ENCODE data around the gene AMDHD2. TPM values are rescaled to one million over a fixed set of nuclear protein-coding genes. Genes with fewer than 3 reads are reported as not detected.
A peak's percentile ranks its signal among the peaks of the same experiment; 100 is the strongest.
"Not testable (repeated sequence)": the region's sequence is repeated elsewhere in the genome, so short reads cannot be mapped to it uniquely, and the experiment has no call there.

AMDHD2 gene
- polyA plus RNA-seq, 1 experiment = 7.7 TPM

DNA sequence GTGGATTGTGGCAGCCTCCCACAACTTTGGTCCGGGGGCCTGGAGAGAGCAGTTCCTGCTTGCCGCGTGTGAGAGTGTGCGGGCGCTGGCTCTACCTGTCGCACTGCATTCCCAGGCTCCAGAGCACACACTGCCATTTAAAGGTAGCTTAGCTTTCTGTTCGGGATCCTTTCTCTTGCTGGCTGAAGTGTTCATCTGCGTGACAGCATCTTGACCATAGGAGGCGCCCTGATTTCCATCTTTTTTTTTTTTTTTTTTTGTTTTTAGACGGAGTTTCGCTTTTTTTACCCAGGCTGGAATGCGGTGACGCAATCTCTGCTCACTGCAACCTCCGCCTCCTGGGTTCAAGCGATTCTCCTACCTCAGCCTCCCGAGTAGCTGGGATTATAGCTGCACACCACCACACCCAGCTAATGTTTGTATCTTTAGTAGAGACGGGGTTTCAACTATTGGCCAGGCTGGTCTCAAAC, 31.3 kb downstream of the AMDHD2 start:
- CTCF ChIA-PET = interaction anchor here (0.7 kb wide), 2 partner anchors 148 to 1492 kb away, joined by 3 to 5 read pairs; no protein-coding TSS in a partner anchor
- not testable (repeated sequence) for H3K27me3 ChIP-seq (ENCODE audit: control insufficient read depth, insufficient read depth, low read length); H3K27ac ChIP-seq (ENCODE audit: low read depth, low read length); H3K9me3 ChIP-seq (ENCODE audit: control insufficient read depth, insufficient read depth, low read length); DNase-seq (ENCODE audit: low read depth, low spot score); H3K4me3 ChIP-seq (ENCODE audit: low read depth, low read length)
- POLR2A ChIA-PET = interaction anchor here (0.7 kb wide), 1 partner anchor 1539 kb away, joined by 4 read pairs; no protein-coding TSS in a partner anchor

DNA sequence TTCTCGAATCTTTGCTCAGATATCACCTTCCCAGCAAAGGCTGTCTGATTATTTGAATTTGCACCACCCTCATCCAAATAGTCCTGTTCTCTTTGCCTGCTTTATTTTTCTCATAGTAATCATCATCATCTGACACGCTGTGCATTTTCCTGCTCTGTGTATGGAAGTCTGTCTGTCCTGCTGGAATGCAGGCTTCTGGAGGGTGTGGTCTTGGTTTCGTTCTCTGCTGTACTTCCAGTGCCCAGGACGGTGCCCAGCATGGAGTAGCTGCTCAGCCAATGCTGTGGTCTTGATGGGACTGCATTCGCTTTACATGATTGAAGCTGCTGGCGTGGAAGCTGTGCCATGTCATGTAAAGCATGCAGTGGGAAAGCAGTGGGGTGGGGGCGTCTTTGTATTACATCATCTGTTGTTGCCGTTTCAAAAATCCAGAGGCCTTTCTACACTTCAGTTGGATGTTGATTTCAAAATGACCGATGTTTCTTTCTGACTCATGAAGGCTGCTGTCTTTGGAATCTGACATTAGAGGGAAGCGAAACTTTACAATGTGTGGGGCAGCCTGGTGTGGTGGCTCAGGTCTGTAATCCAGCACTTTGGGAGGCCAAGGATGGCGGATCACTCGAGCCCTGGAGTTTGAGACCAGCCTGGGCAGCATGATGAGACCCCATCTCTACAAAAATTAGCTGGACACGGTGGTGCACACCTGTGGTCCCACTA, 34.7 kb downstream of the AMDHD2 start:
- H3K4me3 ChIP-seq (ENCODE audit: low read depth, low read length); H3K27ac ChIP-seq (ENCODE audit: low read depth, low read length); H3K9me3 ChIP-seq (ENCODE audit: control insufficient read depth, insufficient read depth, low read length); H3K27me3 ChIP-seq (ENCODE audit: control insufficient read depth, insufficient read depth, low read length); CTCF ChIA-PET; POLR2A ChIA-PET; DNase-seq (ENCODE audit: low read depth, low spot score): not testable (repeated sequence)

DNA sequence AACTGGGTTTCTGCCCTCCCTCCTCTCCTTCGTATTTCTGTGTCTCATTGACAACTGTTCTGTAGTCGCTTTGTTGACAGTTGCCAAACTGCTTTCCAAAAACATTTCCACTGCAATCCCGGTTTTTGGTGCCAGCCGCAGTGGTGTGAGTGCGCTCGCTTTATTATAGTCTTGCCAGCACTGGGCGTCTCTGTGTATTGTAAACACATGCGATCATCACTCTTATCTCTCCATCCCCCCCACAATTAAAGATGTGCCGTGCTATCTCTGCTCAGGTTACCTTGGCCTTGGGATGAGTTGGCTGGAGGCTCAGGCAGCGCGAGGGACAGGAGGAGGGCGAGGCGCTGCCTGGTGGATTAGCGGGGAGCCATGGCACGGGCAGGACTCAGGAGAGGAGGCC, 37.0 kb downstream of the AMDHD2 start:
- H3K9me3 ChIP-seq (ENCODE audit: control insufficient read depth, insufficient read depth, low read length); H3K27ac ChIP-seq (ENCODE audit: low read depth, low read length); POLR2A ChIA-PET; H3K4me3 ChIP-seq (ENCODE audit: low read depth, low read length); DNase-seq (ENCODE audit: low read depth, low spot score); H3K27me3 ChIP-seq (ENCODE audit: control insufficient read depth, insufficient read depth, low read length); CTCF ChIA-PET: not testable (repeated sequence)

DNA sequence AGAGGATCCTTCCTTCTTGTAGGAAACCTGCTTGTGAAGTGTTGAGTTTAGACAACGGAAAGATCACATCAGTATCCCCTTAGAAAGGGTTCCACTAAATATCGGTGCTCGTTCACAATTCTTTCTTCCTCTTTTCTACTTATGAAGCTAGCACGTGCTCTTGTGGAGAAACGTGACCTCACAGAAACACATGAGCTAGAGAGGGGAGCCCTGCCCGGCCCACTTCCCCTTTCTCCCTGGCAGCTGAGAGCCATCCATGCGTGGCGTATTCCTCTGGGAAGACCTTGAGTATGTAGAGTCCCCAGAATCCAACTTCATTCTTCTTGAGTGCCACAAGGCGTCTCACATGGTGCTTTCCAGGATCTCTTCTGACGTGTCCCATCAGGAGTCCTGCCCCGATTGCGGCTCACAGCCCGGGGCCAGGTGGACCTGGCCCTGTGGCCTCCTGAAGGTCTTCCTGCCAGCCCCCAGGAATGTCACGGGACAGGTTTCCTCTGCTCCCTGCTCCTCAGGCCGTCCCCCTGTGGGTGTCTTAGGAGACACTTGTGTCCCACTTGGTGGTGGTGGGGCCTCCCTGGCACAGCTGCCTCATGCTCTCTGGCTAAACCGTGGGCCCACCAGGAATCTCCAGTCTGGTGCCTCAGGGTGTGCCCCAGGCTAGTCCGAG, 40.1 kb downstream of the AMDHD2 start:
- POLR2A ChIA-PET; H3K27me3 ChIP-seq (ENCODE audit: control insufficient read depth, insufficient read depth, low read length); H3K27ac ChIP-seq (ENCODE audit: low read depth, low read length); DNase-seq (ENCODE audit: low read depth, low spot score); H3K9me3 ChIP-seq (ENCODE audit: control insufficient read depth, insufficient read depth, low read length); H3K4me3 ChIP-seq (ENCODE audit: low read depth, low read length); CTCF ChIA-PET: not testable (repeated sequence)

DNA sequence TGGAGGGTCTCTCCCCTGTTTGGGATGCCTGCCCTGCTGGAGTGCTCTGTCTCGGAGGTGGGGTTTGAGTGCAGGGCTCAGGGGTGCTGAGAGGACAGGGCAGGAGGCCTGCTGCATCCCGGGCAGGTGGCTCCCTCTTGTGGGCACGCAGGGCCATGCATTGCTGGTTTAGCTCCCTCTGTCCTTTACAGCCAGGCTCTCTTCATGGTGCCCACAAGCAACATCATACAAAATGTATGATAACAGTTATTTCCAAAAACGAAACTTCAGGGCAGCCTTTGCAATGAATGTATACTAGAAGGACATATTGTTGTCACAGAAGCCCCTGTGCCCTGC, 40.6 kb downstream of the AMDHD2 start:
- DNase-seq (ENCODE audit: low read depth, low spot score); H3K27me3 ChIP-seq (ENCODE audit: control insufficient read depth, insufficient read depth, low read length); POLR2A ChIA-PET; H3K4me3 ChIP-seq (ENCODE audit: low read depth, low read length); H3K9me3 ChIP-seq (ENCODE audit: control insufficient read depth, insufficient read depth, low read length); H3K27ac ChIP-seq (ENCODE audit: low read depth, low read length); CTCF ChIA-PET: not testable (repeated sequence)
- TF ChIP-seq, protein P1, sequence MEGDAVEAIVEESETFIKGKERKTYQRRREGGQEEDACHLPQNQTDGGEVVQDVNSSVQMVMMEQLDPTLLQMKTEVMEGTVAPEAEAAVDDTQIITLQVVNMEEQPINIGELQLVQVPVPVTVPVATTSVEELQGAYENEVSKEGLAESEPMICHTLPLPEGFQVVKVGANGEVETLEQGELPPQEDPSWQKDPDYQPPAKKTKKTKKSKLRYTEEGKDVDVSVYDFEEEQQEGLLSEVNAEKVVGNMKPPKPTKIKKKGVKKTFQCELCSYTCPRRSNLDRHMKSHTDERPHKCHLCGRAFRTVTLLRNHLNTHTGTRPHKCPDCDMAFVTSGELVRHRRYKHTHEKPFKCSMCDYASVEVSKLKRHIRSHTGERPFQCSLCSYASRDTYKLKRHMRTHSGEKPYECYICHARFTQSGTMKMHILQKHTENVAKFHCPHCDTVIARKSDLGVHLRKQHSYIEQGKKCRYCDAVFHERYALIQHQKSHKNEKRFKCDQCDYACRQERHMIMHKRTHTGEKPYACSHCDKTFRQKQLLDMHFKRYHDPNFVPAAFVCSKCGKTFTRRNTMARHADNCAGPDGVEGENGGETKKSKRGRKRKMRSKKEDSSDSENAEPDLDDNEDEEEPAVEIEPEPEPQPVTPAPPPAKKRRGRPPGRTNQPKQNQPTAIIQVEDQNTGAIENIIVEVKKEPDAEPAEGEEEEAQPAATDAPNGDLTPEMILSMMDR (IDR thresholded peaks at IDR 0.05; ENCODE audit: low read depth, low read length) = peak; percentile 33; the same call in 1 of the 2 replicates

DNA sequence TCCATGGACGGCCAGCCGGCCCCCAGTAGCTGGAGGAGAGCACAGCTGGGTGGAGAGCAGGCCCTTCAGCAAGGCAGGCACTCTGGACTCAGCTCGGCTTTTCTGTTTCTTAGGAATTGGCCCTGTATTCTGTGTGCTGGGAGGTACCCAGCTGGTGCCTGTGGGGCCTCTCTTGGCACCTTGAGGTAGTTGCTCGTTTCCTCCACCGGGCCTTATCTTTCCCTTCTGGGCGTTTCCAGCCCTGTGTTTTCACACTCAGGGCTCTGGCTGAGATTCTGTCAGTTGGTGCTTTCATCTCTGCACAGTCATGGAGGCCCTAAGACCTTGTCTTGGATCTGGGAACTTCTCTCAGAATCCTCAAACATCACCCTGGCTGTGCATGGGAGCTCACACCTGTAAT, 47.3 kb downstream of the AMDHD2 start:
- CTCF ChIA-PET; DNase-seq (ENCODE audit: low read depth, low spot score); H3K27me3 ChIP-seq (ENCODE audit: control insufficient read depth, insufficient read depth, low read length); POLR2A ChIA-PET; H3K27ac ChIP-seq (ENCODE audit: low read depth, low read length); H3K4me3 ChIP-seq (ENCODE audit: low read depth, low read length); H3K9me3 ChIP-seq (ENCODE audit: control insufficient read depth, insufficient read depth, low read length): not testable (repeated sequence)

DNA sequence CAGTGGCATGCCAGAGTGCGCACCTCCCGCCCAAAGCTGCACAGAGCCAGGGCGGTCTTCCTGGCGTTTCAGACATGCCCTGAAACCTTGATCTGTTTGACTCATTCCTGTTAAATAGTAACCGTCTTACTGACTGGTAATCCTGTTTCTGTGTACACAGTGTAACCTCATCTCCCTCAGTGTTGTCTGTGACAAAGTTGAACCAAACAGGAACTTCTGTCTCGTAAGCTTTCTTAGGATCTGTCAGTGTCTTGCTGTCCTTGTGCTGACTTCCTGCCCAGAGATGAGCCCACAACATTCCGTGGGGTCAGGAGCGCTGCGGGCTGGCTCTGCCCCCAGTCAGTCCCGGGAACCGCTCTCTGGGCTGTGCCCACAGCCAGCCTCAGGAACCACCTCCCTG, 48.4 kb downstream of the AMDHD2 start:
- H3K27me3 ChIP-seq (ENCODE audit: control insufficient read depth, insufficient read depth, low read length); H3K9me3 ChIP-seq (ENCODE audit: control insufficient read depth, insufficient read depth, low read length); CTCF ChIA-PET; DNase-seq (ENCODE audit: low read depth, low spot score); H3K4me3 ChIP-seq (ENCODE audit: low read depth, low read length); POLR2A ChIA-PET; H3K27ac ChIP-seq (ENCODE audit: low read depth, low read length): not testable (repeated sequence)

DNA sequence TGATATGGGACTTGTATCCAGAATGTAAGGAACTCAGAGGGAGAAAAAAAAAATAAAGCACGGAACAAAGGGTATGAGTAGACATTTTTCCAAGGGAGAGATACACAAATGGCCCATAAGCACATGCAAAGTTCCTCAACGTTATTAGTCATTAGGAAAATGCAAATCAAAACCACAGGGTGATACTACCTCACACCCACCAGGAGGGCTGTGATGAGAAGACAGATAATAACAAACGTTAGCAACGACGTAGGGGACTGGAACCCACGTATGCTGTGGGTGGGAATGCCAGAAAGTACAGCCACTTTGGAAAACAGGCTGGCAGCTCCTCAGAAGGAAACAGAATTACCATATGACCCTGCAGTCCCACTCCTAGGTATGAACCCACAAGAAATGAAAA, 52.5 kb downstream of the AMDHD2 start:
- H3K4me3 ChIP-seq (ENCODE audit: low read depth, low read length); POLR2A ChIA-PET; CTCF ChIA-PET; H3K27ac ChIP-seq (ENCODE audit: low read depth, low read length); H3K9me3 ChIP-seq (ENCODE audit: control insufficient read depth, insufficient read depth, low read length); DNase-seq (ENCODE audit: low read depth, low spot score); H3K27me3 ChIP-seq (ENCODE audit: control insufficient read depth, insufficient read depth, low read length): not testable (repeated sequence)

DNA sequence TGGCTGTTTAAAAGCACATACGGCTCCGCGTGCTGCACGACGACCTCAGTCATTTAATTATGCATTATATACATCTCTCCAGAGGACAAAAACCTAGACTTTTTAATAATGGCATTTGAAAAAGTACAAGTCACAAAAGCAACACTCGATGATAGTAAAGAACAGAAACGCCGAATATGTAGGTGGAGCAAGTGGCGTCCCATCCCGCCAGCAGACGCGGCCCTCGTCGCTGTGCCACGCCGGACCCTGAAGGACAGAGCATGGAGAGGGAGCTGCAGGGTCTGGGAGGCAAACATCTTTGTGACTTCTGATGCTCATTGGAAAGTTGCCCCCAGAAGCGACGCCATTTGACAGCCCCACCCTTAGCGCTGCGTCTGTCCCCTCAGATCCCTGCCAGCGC, 55.7 kb downstream of the AMDHD2 start:
- H3K9me3 ChIP-seq (ENCODE audit: control insufficient read depth, insufficient read depth, low read length); H3K27me3 ChIP-seq (ENCODE audit: control insufficient read depth, insufficient read depth, low read length); POLR2A ChIA-PET; DNase-seq (ENCODE audit: low read depth, low spot score); H3K27ac ChIP-seq (ENCODE audit: low read depth, low read length); H3K4me3 ChIP-seq (ENCODE audit: low read depth, low read length); CTCF ChIA-PET: not testable (repeated sequence)

DNA sequence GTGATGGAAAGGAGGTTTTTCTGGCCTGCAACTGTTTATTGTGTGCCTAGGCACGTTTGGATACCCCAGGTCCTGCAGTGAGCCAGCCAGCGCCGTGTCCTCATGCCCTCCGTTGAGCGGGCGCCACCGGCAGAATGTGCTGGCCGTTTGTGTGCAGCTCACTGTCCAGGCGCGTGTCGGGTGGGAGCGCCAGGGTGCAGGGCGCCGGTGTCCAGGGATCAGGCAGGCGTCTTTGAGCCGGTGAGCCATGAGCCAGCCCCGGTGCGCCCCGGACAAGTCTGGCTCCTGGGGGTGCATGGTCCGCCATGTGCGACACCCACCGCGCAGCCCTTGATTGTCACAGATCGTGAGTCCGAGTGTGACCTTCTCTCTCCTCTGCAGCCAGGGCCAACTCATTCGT, 56.9 kb downstream of the AMDHD2 start:
- H3K27ac ChIP-seq (ENCODE audit: low read depth, low read length); CTCF ChIA-PET; H3K4me3 ChIP-seq (ENCODE audit: low read depth, low read length); POLR2A ChIA-PET; DNase-seq (ENCODE audit: low read depth, low spot score); H3K27me3 ChIP-seq (ENCODE audit: control insufficient read depth, insufficient read depth, low read length); H3K9me3 ChIP-seq (ENCODE audit: control insufficient read depth, insufficient read depth, low read length): not testable (repeated sequence)

DNA sequence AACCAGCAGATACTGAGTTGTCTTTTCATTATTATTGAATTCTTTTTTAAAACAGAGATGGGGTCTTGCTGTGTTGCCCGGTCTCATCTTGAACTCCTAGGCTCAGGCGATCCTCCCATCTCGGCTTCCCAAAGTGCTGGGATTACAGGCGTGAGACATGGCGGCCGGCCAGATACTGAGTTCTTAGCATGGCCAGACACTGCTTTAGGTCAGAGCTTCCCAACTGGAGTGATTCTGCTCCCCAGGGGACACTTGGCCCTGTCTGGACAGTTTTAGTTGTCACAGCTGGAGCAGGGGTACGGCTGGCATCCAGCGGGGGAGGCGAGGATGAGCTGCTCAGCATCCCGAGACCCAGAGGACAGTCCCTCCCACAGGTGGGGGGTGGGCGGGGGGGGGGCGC, 58.7 kb downstream of the AMDHD2 start:
- H3K27me3 ChIP-seq (ENCODE audit: control insufficient read depth, insufficient read depth, low read length); POLR2A ChIA-PET; DNase-seq (ENCODE audit: low read depth, low spot score); H3K27ac ChIP-seq (ENCODE audit: low read depth, low read length); H3K4me3 ChIP-seq (ENCODE audit: low read depth, low read length); CTCF ChIA-PET; H3K9me3 ChIP-seq (ENCODE audit: control insufficient read depth, insufficient read depth, low read length): not testable (repeated sequence)

All from AG04450 (cell line).